HEK293 (cell line): ENCODE results near the gene HBG2.

Source experiments
- CTCF ChIA-PET: fragments of 350-600 bp; formaldehyde crosslinking; extraction: SDS; loops from one replicate; lab custom pipeline; 2021; ENCODE audit warnings: antibody characterized with exemption; lab: Yijun Ruan, JAX
- POLR2A ChIA-PET: fragments of 300-600 bp; formaldehyde crosslinking; extraction: SDS; loops from one replicate; lab custom pipeline; 2020; ENCODE audit warnings: antibody characterized with exemption, inconsistent platforms; lab: Yijun Ruan, JAX
- H3K27ac ChIP-seq: fragments of 200-500 bp; sonication (Bioruptor generic); 2 replicates; pipeline ENCODE4 v1.5.1; 2014; ENCODE audit warnings: low read depth, low read length, control low read depth, inconsistent platforms; ENCODE audit errors: extremely low read depth
- H3K36me3 ChIP-seq, 2 experiments: fragments of 200-500 bp in 1 of 2; sonication (Bioruptor generic) in 1 of 2; 1 replicate in 1 of 2; 2 replicates in 1 of 2; pipeline ENCODE4 v1.5.1; 2014 to 2017; ENCODE audit warnings: inconsistent platforms in 2 of 2, low read length in 2 of 2; ENCODE audit not compliant: control insufficient read depth in 2 of 2, insufficient read depth in 1 of 2
- H3K4me1 ChIP-seq: fragments of 200-500 bp; sonication (Bioruptor generic); 2 replicates; pipeline ENCODE4 v1.5.1; 2014; ENCODE audit warnings: mild to moderate bottlenecking, low read length, inconsistent platforms; ENCODE audit not compliant: control insufficient read depth, insufficient read depth
- H3K4me3 ChIP-seq: 2 replicates; pipeline ENCODE4 v1.5.1; 2011; ENCODE audit warnings: low read depth, mild to moderate bottlenecking, control low read depth, low read length, moderate library complexity
- H3K9me3 ChIP-seq: fragments of 200-500 bp; sonication (Bioruptor generic); 2 replicates; pipeline ENCODE4 v1.5.1; 2014; ENCODE audit warnings: low read depth, low read length, inconsistent platforms; ENCODE audit not compliant: control insufficient read depth, insufficient read depth
- BCL11A ChIP-seq: fragments of 450-650 bp; formaldehyde crosslinking; IDR thresholded peaks from 2 replicates; pipeline ENCODE4 v1.5.1; 2016; ENCODE audit warnings: low read depth, missing biosample characterization, missing genetic modification characterization
- ELK4 ChIP-seq: IDR thresholded peaks from 2 replicates; pipeline ENCODE4 v1.6.1; 2011; ENCODE audit warnings: mild to moderate bottlenecking, low read depth, low read length, borderline replicate concordance
- KLF10 ChIP-seq: fragments of 450-650 bp; IDR thresholded peaks from 2 replicates; pipeline ENCODE4 v1.5.1; 2018; ENCODE audit warnings: missing biosample characterization, mild to moderate bottlenecking, missing genetic modification characterization
- KLF17 ChIP-seq: fragments of 450-650 bp; formaldehyde crosslinking; IDR thresholded peaks from 2 replicates; pipeline ENCODE4 v1.5.1; 2016; ENCODE audit warnings: missing biosample characterization, missing genetic modification characterization
- SETDB1 ChIP-seq: IDR thresholded peaks from one replicate; pipeline ENCODE4 v1.6.1; 2017; ENCODE audit warnings: mild to moderate bottlenecking, low read length, moderate library complexity, mixed read lengths; ENCODE audit not compliant: insufficient read length
- SP2 ChIP-seq: fragments of 450-650 bp; formaldehyde crosslinking; IDR thresholded peaks from 2 replicates; pipeline ENCODE4 v1.5.1; 2016; ENCODE audit warnings: missing biosample characterization, missing genetic modification characterization
- ZBTB1 ChIP-seq: fragments of 450-650 bp; formaldehyde crosslinking; IDR thresholded peaks from 2 replicates; pipeline ENCODE4 v1.5.1; 2016; ENCODE audit warnings: missing biosample characterization, missing genetic modification characterization
- ZBTB17 ChIP-seq: fragments of 450-650 bp; formaldehyde crosslinking; IDR thresholded peaks from 2 replicates; pipeline ENCODE4 v1.5.1; 2016; ENCODE audit warnings: missing biosample characterization, missing genetic modification characterization
- ZBTB48 ChIP-seq: fragments of 450-650 bp; formaldehyde crosslinking; IDR thresholded peaks from 2 replicates; pipeline ENCODE4 v1.5.1; 2016; ENCODE audit warnings: missing biosample characterization, missing genetic modification characterization
- ZFP37 ChIP-seq: fragments of 450-650 bp; formaldehyde crosslinking; IDR thresholded peaks from 2 replicates; pipeline ENCODE4 v1.5.1; 2016; ENCODE audit warnings: missing biosample characterization, missing genetic modification characterization
- ZFP69B ChIP-seq: fragments of 450-650 bp; formaldehyde crosslinking; IDR thresholded peaks from 2 replicates; pipeline ENCODE4 v1.5.1; 2016; ENCODE audit warnings: missing biosample characterization, missing genetic modification characterization
- ZNF114 ChIP-seq: fragments of 450-650 bp; formaldehyde crosslinking; IDR thresholded peaks from 2 replicates; pipeline ENCODE4 v1.5.0; 2017; ENCODE audit warnings: missing biosample characterization, missing genetic modification characterization
- ZNF140 ChIP-seq: fragments of 450-650 bp; formaldehyde crosslinking; IDR thresholded peaks from 2 replicates; pipeline ENCODE4 v1.5.1; 2016; ENCODE audit warnings: missing biosample characterization, missing genetic modification characterization
- ZNF155 ChIP-seq: fragments of 450-650 bp; formaldehyde crosslinking; IDR thresholded peaks from 2 replicates; pipeline ENCODE4 v1.5.1; 2016; ENCODE audit warnings: missing biosample characterization, missing genetic modification characterization
- ZNF16 ChIP-seq: fragments of 450-650 bp; formaldehyde crosslinking; IDR thresholded peaks from 2 replicates; pipeline ENCODE4 v1.5.1; 2016; ENCODE audit warnings: low read depth, missing biosample characterization, missing genetic modification characterization
- ZNF169 ChIP-seq: fragments of 450-650 bp; formaldehyde crosslinking; IDR thresholded peaks from 2 replicates; pipeline ENCODE4 v1.5.1; 2016; ENCODE audit warnings: missing biosample characterization, missing genetic modification characterization
- ZNF2 ChIP-seq: fragments of 450-650 bp; formaldehyde crosslinking; IDR thresholded peaks from 2 replicates; pipeline ENCODE4 v1.5.1; 2016; ENCODE audit warnings: missing biosample characterization, missing genetic modification characterization
- ZNF280D ChIP-seq: fragments of 450-650 bp; formaldehyde crosslinking; IDR thresholded peaks from 2 replicates; pipeline ENCODE4 v1.5.1; 2016; ENCODE audit warnings: missing biosample characterization, missing genetic modification characterization
- ZNF394 ChIP-seq: fragments of 450-650 bp; formaldehyde crosslinking; IDR thresholded peaks from 2 replicates; pipeline ENCODE4 v1.5.1; 2016; ENCODE audit warnings: missing biosample characterization, missing genetic modification characterization, mild to moderate bottlenecking, moderate library complexity, borderline replicate concordance
- ZNF473 ChIP-seq: fragments of 450-650 bp; formaldehyde crosslinking; IDR thresholded peaks from 2 replicates; pipeline ENCODE4 v1.5.1; 2017; ENCODE audit warnings: missing biosample characterization, missing genetic modification characterization
- ZNF596 ChIP-seq: fragments of 450-650 bp; IDR thresholded peaks from 2 replicates; pipeline ENCODE4 v1.5.0; 2018; ENCODE audit warnings: missing biosample characterization, mild to moderate bottlenecking, missing genetic modification characterization, moderate library complexity
- ZNF600 ChIP-seq: fragments of 450-650 bp; formaldehyde crosslinking; IDR thresholded peaks from 2 replicates; pipeline ENCODE4 v1.5.1; 2016; ENCODE audit warnings: missing biosample characterization, missing genetic modification characterization
- ZNF610 ChIP-seq: fragments of 450-650 bp; formaldehyde crosslinking; IDR thresholded peaks from 2 replicates; pipeline ENCODE4 v1.5.1; 2016; ENCODE audit warnings: missing biosample characterization, missing genetic modification characterization, borderline replicate concordance
- ZNF660 ChIP-seq: fragments of 450-650 bp; IDR thresholded peaks from 2 replicates; pipeline ENCODE4 v1.5.1; 2018; ENCODE audit warnings: missing biosample characterization, mild to moderate bottlenecking, missing genetic modification characterization
- ZNF664 ChIP-seq: fragments of 450-650 bp; formaldehyde crosslinking; IDR thresholded peaks from 2 replicates; pipeline ENCODE4 v1.5.1; 2016; ENCODE audit warnings: missing biosample characterization, missing genetic modification characterization
- ZNF692 ChIP-seq: fragments of 450-650 bp; formaldehyde crosslinking; IDR thresholded peaks from 2 replicates; pipeline ENCODE4 v1.5.1; 2016; ENCODE audit warnings: missing biosample characterization, missing genetic modification characterization
- ZNF704 ChIP-seq: fragments of 450-650 bp; formaldehyde crosslinking; IDR thresholded peaks from 2 replicates; pipeline ENCODE4 v1.5.1; 2016; ENCODE audit warnings: missing biosample characterization, missing genetic modification characterization
- ZNF837 ChIP-seq: fragments of 450-650 bp; formaldehyde crosslinking; IDR thresholded peaks from 2 replicates; pipeline ENCODE4 v1.5.1; 2016; ENCODE audit warnings: missing biosample characterization, missing genetic modification characterization
- ZSCAN18 ChIP-seq: fragments of 450-650 bp; formaldehyde crosslinking; IDR thresholded peaks from 2 replicates; pipeline ENCODE4 v1.5.1; 2016; ENCODE audit warnings: missing biosample characterization, missing genetic modification characterization

Gene HBG2

GRCh38 chr11:5285703-5286340, 31.2 kb upstream of the HBG2 start:
- H3K27ac ChIP-seq: no peak overlapping the region
- POLR2A ChIA-PET: no interaction called here
- CTCF ChIA-PET: no interaction called here

GRCh38 chr11:5284637-5285036, 30.1 kb upstream of the HBG2 start:
- CTCF ChIA-PET: no interaction called here
- Histone ChIP-seq H3K4me3 (no peak overlapping the region), H3K4me1 (no peaks in the 10 kb centered on the region), H3K27ac (no peak overlapping the region), H3K36me3 (no peaks in the 10 kb centered on the region), H3K9me3 (no peaks in the 10 kb centered on the region)
- TF ChIP-seq SP2 (tag by site-specific recombination) (no peak), ZNF660 (tag by site-specific recombination) (no peak), ZSCAN18 (tag by site-specific recombination) (no peak), ZNF2 (tag by site-specific recombination) (no peak), ZNF664 (no peak), KLF17 (tag by site-specific recombination) (no peak), ZNF280D (tag by site-specific recombination) (no peak), ZNF114 (tag by site-specific recombination) (no peak), ZNF837 (tag by site-specific recombination) (no peak), ZFP37 (tag by site-specific recombination) (no peak), BCL11A (tag by site-specific recombination) (no peak), ZBTB17 (tag by site-specific recombination) (no peak), ZNF596 (tag by site-specific recombination) (no peak), ZNF16 (tag by site-specific recombination) (no peak), KLF10 (tag by site-specific recombination) (no peak), ZNF140 (tag by site-specific recombination) (no peak), ZNF704 (tag by site-specific recombination) (no peak), ZNF169 (tag by site-specific recombination) (no peak), ZBTB1 (tag by site-specific recombination) (no peak)
- POLR2A ChIA-PET: no interaction called here

More at GRCh38 chr11:5285703-5286340, 31.2 kb upstream of the HBG2 start:
- Histone ChIP-seq H3K36me3 (no peaks in the 10 kb centered on the region), H3K4me1 (no peaks in the 10 kb centered on the region), H3K4me3 (no peak overlapping the region), H3K9me3 (no peaks in the 10 kb centered on the region)
- TF ChIP-seq ZNF692 (tag by site-specific recombination) (no peak), ZNF473 (tag by site-specific recombination) (no peak), ZNF394 (no peak), SETDB1 (no peak), ELK4 (no peak), ZNF600 (tag by site-specific recombination) (no peak), ZNF155 (no peak), ZBTB48 (tag by site-specific recombination) (no peak), ZNF610 (no peak), ZFP69B (tag by site-specific recombination) (no peak)
